CD14-positive monocyte (primary cell): ENCODE data around the gene WNT5B. TPM values are rescaled to one million over a fixed set of nuclear protein-coding genes. Genes with fewer than 3 reads are reported as not detected.

Experiments used
- DNase-seq, 3 donors: peaks; one replicate each; pipeline ENCODE4 v3.0.0-alpha.2; 2011 to 2022
- H2AFZ ChIP-seq: 2 replicates; pipeline ENCODE4 v1.6.0; 2012; ENCODE audit warnings: mild to moderate bottlenecking, low read depth, low read length, inconsistent platforms; ENCODE audit not compliant: insufficient read depth, poor library complexity, severe bottlenecking
- H3K27ac ChIP-seq, 2 donors: 1 replicate in 1 of 2; 2 replicates in 1 of 2; pipeline ENCODE4 v1.5.1; 2012 to 2013; ENCODE audit warnings: low read length in 2 of 2, control low read depth in 1 of 2, inconsistent platforms in 1 of 2, low read depth in 1 of 2, mild to moderate bottlenecking in 1 of 2
- H3K27me3 ChIP-seq, 2 donors: one replicate each; pipeline versions ENCODE4 v1.6.0 to v1.6.1; 2011 to 2013; ENCODE audit warnings: low read length in 2 of 2; ENCODE audit not compliant: control insufficient read depth in 2 of 2, insufficient read depth in 2 of 2
- H3K36me3 ChIP-seq, 2 donors: replicated peaks in 1 of 2; 1 replicate in 1 of 2; 2 replicates in 1 of 2; pipeline versions ENCODE4 v1.5.1 to v1.6.1; 2012 to 2013; ENCODE audit warnings: low read length in 2 of 2, control low read depth in 1 of 2, inconsistent platforms in 1 of 2, mild to moderate bottlenecking in 1 of 2; ENCODE audit not compliant: insufficient read depth in 2 of 2, control insufficient read depth in 1 of 2
- H3K4me1 ChIP-seq, 2 donors: 1 replicate in 1 of 2; 2 replicates in 1 of 2; pipeline versions ENCODE4 v1.5.1 to v1.6.1; 2012 to 2013; ENCODE audit warnings: low read length in 2 of 2, control low read depth in 1 of 2, inconsistent platforms in 1 of 2, mild to moderate bottlenecking in 1 of 2, moderate library complexity in 1 of 2; ENCODE audit not compliant: insufficient read depth in 2 of 2, control insufficient read depth in 1 of 2
- H3K4me2 ChIP-seq: replicated peaks from 2 replicates; pipeline ENCODE3; 2012; ENCODE audit warnings: low read length, moderate library complexity, mild to moderate bottlenecking; ENCODE audit not compliant: poor library complexity, severe bottlenecking; ENCODE audit errors: extremely low read depth
- H3K4me3 ChIP-seq, 3 experiments: fragments of 200-600 bp in 1 of 3; sonication (generic) in 1 of 3; replicated peaks in 1 of 3; 1 replicate in 2 of 3; 2 replicates in 1 of 3; pipeline ENCODE4 v1.5.1; 2011 to 2013; ENCODE audit warnings: low read length in 3 of 3, mild to moderate bottlenecking in 3 of 3, control low read depth in 2 of 3, low read depth in 2 of 3, inconsistent platforms in 1 of 3, moderate library complexity in 1 of 3
- H3K79me2 ChIP-seq: 2 replicates; pipeline ENCODE4 v1.6.0; 2012; ENCODE audit warnings: mild to moderate bottlenecking, control low read depth, inconsistent platforms, low read length, moderate library complexity; ENCODE audit not compliant: insufficient read depth
- H3K9ac ChIP-seq: 2 replicates; pipeline ENCODE4 v1.6.0; 2017; ENCODE audit warnings: low read length, mild to moderate bottlenecking; ENCODE audit not compliant: insufficient read depth, poor library complexity, severe bottlenecking
- H3K9me3 ChIP-seq, 2 donors: replicated peaks in 1 of 2; 1 replicate in 1 of 2; 2 replicates in 1 of 2; pipeline versions ENCODE4 v1.5.1 to v1.6.1; 2012 to 2013; ENCODE audit warnings: low read length in 2 of 2, control low read depth in 1 of 2; ENCODE audit not compliant: control insufficient read depth in 1 of 2, insufficient read depth in 1 of 2
- H4K20me1 ChIP-seq: 2 replicates; pipeline ENCODE4 v1.6.0; 2012; ENCODE audit warnings: mild to moderate bottlenecking, low read length, control low read depth, moderate library complexity; ENCODE audit not compliant: insufficient read depth
- H3K27ac Mint-ChIP-seq, 7 donors: one replicate each; pipeline ENCODE4 v1.8.0; 2020; ENCODE audit warnings: mild to moderate bottlenecking in 7 of 7, mixed read lengths in 7 of 7, moderate library complexity in 6 of 7, inconsistent platforms in 2 of 7
- H3K27me3 Mint-ChIP-seq, 3 donors: one replicate each; pipeline ENCODE4 v1.8.0; 2021 to 2022; ENCODE audit warnings: low read depth in 3 of 3, mild to moderate bottlenecking in 3 of 3, mixed read lengths in 3 of 3, moderate library complexity in 3 of 3, inconsistent platforms in 1 of 3
- H3K36me3 Mint-ChIP-seq, 2 donors: one replicate each; pipeline ENCODE4 v1.8.0; 2020; ENCODE audit warnings: mixed read lengths in 2 of 2, inconsistent platforms in 1 of 2, mild to moderate bottlenecking in 1 of 2
- H3K4me1 Mint-ChIP-seq: one replicate; pipeline ENCODE4 v1.8.0; 2020; ENCODE audit warnings: mild to moderate bottlenecking, mixed read lengths
- H3K4me3 Mint-ChIP-seq, 2 donors: one replicate each; pipeline ENCODE4 v1.8.0; 2020; ENCODE audit warnings: mild to moderate bottlenecking in 2 of 2, mixed read lengths in 2 of 2, moderate library complexity in 1 of 2
- H3K9me3 Mint-ChIP-seq, 7 donors: one replicate each; pipeline ENCODE4 v1.8.0; 2020 to 2022; ENCODE audit warnings: mixed read lengths in 7 of 7, mild to moderate bottlenecking in 6 of 7, moderate library complexity in 6 of 7, inconsistent platforms in 2 of 7
- CTCF ChIP-seq: fragments of 200-600 bp; IDR thresholded peaks from one replicate; pipeline ENCODE4 v1.8.0; 2022; ENCODE audit warnings: antibody characterized with exemption, mild to moderate bottlenecking
- WGBS: methylation state at CpG from one replicate; pipeline ENCODE4 v1.1.5; 2013; ENCODE audit warnings: missing lambda C conversion rate; ENCODE audit not compliant: insufficient coverage; 5-methylcytosine and 5-hydroxymethylcytosine counted together
- intact Hi-C, 2 donors: fragments of 100-400 bp; cut with micrococcal nuclease; formaldehyde crosslinking; loops; one replicate each; pipeline versions ENCODE4 v1.15.0 to v1.15.1; 2023
- polyA plus RNA-seq, 3 donors: library from polyadenylated mRNA; depleted of rRNA in 1 of 3; unstranded in 2 of 3; stranded (reverse) in 1 of 3; fragments of 300-500 nt in 2 of 3; fragments of >200 nt in 1 of 3; fragmentation: Illumina TruSeq in 2 of 3; gene quantifications; 1 replicate in 2 of 3; 2 replicates in 1 of 3; pipeline ENCODE4 v1.2.3, GENCODE V29; 2012 to 2021

WNT5B gene
- polyA plus RNA-seq, 3 donors = 2.7 to 4.1 (median 3.1) TPM

- peak; percentile 76 to 87 (median 87) for DNase-seq
These were observed 40.0 kb downstream of the WNT5B start for GRCh38 chr12:1668833-1669543.

More at GRCh38 chr12:1668833-1669543, 40.0 kb downstream of the WNT5B start:
- Mint-ChIP-seq H3K27ac (peak overlapping the region; percentile 59 to 92 (median 83)), H3K36me3 (peaks cover 0 to 1% of the 10 kb centered on the region in 2 donors), H3K4me3 (peak overlapping the region; percentile 65 to 89), H3K4me1 (peaks cover 46% of the 10 kb centered on the region), H3K9me3 (peaks cover 0 to 3% (median 0%) of the 10 kb centered on the region in 7 donors), H3K27me3 (peaks cover 0 to 1% (median 0%) of the 10 kb centered on the region in 3 donors)
- peak overlapping the region; percentile 75 for H2AFZ ChIP-seq
- 2% methylated on average over 13 of the region's 18 CpGs for WGBS
- no peaks in the 10 kb centered on the region for H3K79me2 ChIP-seq
- peak overlapping the region; percentile 72 for H3K4me2 ChIP-seq
- H3K9me3 ChIP-seq = no peaks in the 10 kb centered on the region
- no peaks in the 10 kb centered on the region for H4K20me1 ChIP-seq
- H3K27me3 ChIP-seq = no peaks in the 10 kb centered on the region
- peak overlapping the region; percentile 28 to 76 for H3K27ac ChIP-seq
- H3K36me3 ChIP-seq = no peaks in the 10 kb centered on the region
- peak overlapping the region; percentile 31 for H3K9ac ChIP-seq
- peaks cover 36 to 40% of the 10 kb centered on the region in 2 donors for H3K4me1 ChIP-seq
- peak overlapping the region in 2 of 3 experiments; percentile 4 to 67 for H3K4me3 ChIP-seq
- intact Hi-C loops = no loop called here
- no peak for TF ChIP-seq CTCF
